H1 (cell line): ENCODE data around the gene CD53. TPM values are rescaled to one million over a fixed set of nuclear protein-coding genes. Genes with fewer than 3 reads are reported as not detected.

Experiments
- CTCF ChIA-PET: fragments of 300-600 bp; sonication (Branson Sonifier 250); formaldehyde crosslinking; loops from one replicate; lab custom pipeline; 2021; ENCODE audit not compliant: partially characterized antibody; lab: Charles Lee
- POLR2A ChIA-PET: fragments of 300-600 bp; sonication (Branson Sonifier 250); formaldehyde crosslinking; loops from one replicate; lab custom pipeline; 2021; ENCODE audit warnings: inconsistent platforms; ENCODE audit not compliant: partially characterized antibody; lab: Charles Lee
- DNase-seq, 2 experiments: peaks; one replicate each; pipeline versions ENCODE4 v3.0.0 to v3.0.0-alpha.2; 2010 to 2022; ENCODE audit warnings: low spot score in 2 of 2, low read depth in 1 of 2, mixed read lengths in 1 of 2
- FAIRE-seq: peaks from 2 replicates; lab custom pipeline; 2011; peaks lifted over from hg19 to GRCh38; lab: Jason Lieb, UNC
- H2AFZ ChIP-seq: 2 replicates; pipeline ENCODE4 v1.8.1; 2012; ENCODE audit warnings: low read length, inconsistent platforms
- H2AK5ac ChIP-seq: 2 replicates; pipeline ENCODE4 v1.6.1; 2013; ENCODE audit warnings: low read depth, low read length
- H2BK120ac ChIP-seq: replicated peaks from 2 replicates; pipeline ENCODE3; 2013; ENCODE audit warnings: low read depth, low read length, inconsistent platforms
- H2BK12ac ChIP-seq: 2 replicates; pipeline ENCODE4 v1.6.1; 2013; ENCODE audit warnings: low read depth, low read length
- H2BK15ac ChIP-seq: 2 replicates; pipeline ENCODE4 v1.6.1; 2013; ENCODE audit warnings: low read length
- H2BK20ac ChIP-seq: 2 replicates; pipeline ENCODE4 v1.6.1; 2013; ENCODE audit warnings: low read length
- H2BK5ac ChIP-seq: 2 replicates; pipeline ENCODE4 v1.6.1; 2013; ENCODE audit warnings: low read depth, low read length
- H3K14ac ChIP-seq: 2 replicates; pipeline ENCODE4 v1.6.1; 2013; ENCODE audit warnings: inconsistent platforms; ENCODE audit not compliant: insufficient read length
- H3K18ac ChIP-seq: 2 replicates; pipeline ENCODE4 v1.6.1; 2013; ENCODE audit warnings: low read length; ENCODE audit errors: extremely low read depth
- H3K23ac ChIP-seq: 2 replicates; pipeline ENCODE4 v1.6.1; 2013; ENCODE audit warnings: inconsistent platforms; ENCODE audit not compliant: insufficient read length
- H3K23me2 ChIP-seq: 2 replicates; pipeline ENCODE4 v1.6.1; 2013; ENCODE audit warnings: low read depth, low read length
- H3K27ac ChIP-seq: 2 replicates; pipeline ENCODE4 v1.6.1; 2011; ENCODE audit warnings: low read depth, low read length, inconsistent platforms
- H3K27me3 ChIP-seq, 4 experiments: replicated peaks in 1 of 4; 1 replicate in 1 of 4; 2 replicates in 3 of 4; pipeline versions ENCODE4 v1.6.1 to v1.8.1; 2011 to 2013; ENCODE audit warnings: low read length in 3 of 4, mild to moderate bottlenecking in 3 of 4, inconsistent platforms in 2 of 4, mixed read lengths in 2 of 4, moderate library complexity in 1 of 4; ENCODE audit not compliant: control insufficient read depth in 3 of 4, insufficient read depth in 3 of 4; ENCODE audit errors: extremely low read depth in 1 of 4
- H3K36me3 ChIP-seq, 4 experiments: 2 replicates each; pipeline versions ENCODE4 v1.6.1 to v1.8.1; 2011 to 2013; ENCODE audit warnings: mild to moderate bottlenecking in 4 of 4, low read length in 3 of 4, moderate library complexity in 2 of 4, control low read depth in 1 of 4, inconsistent platforms in 1 of 4; ENCODE audit not compliant: insufficient read depth in 4 of 4, control insufficient read depth in 2 of 4
- H3K4ac ChIP-seq: replicated peaks from 2 replicates; pipeline ENCODE3; 2013; ENCODE audit warnings: low read length, low read depth, mixed read lengths, inconsistent platforms; ENCODE audit not compliant: insufficient read length
- H3K4me1 ChIP-seq, 4 experiments: replicated peaks in 1 of 4; 1 replicate in 1 of 4; 2 replicates in 3 of 4; pipeline versions ENCODE4 v1.6.1 to v1.8.1; 2011 to 2013; ENCODE audit warnings: low read length in 3 of 4, inconsistent platforms in 2 of 4, mixed read lengths in 1 of 4; ENCODE audit not compliant: insufficient read depth in 4 of 4, control insufficient read depth in 3 of 4
- H3K4me2 ChIP-seq, 2 experiments: 2 replicates each; pipeline versions ENCODE4 v1.6.1 to v1.8.1; 2011 to 2013; ENCODE audit warnings: low read depth in 2 of 2, low read length in 2 of 2, control low read depth in 1 of 2, inconsistent platforms in 1 of 2, mild to moderate bottlenecking in 1 of 2; ENCODE audit not compliant: insufficient read depth in 1 of 2
- H3K4me3 ChIP-seq, 4 experiments: fragments of 200-600, 300-600 bp in 1 of 4; sonication (generic), shearing (Covaris generic), sonication (Bioruptor Twin) in 1 of 4; 2 replicates each; pipeline versions ENCODE4 v1.5.1 to v1.8.1; 2011 to 2016; ENCODE audit warnings: low read length in 4 of 4, low read depth in 3 of 4, control low read depth in 2 of 4, inconsistent platforms in 2 of 4, mild to moderate bottlenecking in 2 of 4, mixed read lengths in 1 of 4, moderate library complexity in 1 of 4; ENCODE audit not compliant: insufficient read depth in 2 of 4; ENCODE audit errors: extremely low read depth in 1 of 4
- H3K56ac ChIP-seq: replicated peaks from 2 replicates; pipeline ENCODE3; 2013; ENCODE audit warnings: low read depth, mild to moderate bottlenecking, mixed read lengths, low read length, inconsistent platforms; ENCODE audit not compliant: insufficient read length
- H3K79me1 ChIP-seq: 2 replicates; pipeline ENCODE4 v1.6.1; 2013; ENCODE audit warnings: low read depth, low read length, control low read depth
- H3K79me2 ChIP-seq, 2 experiments: 2 replicates each; pipeline versions ENCODE4 v1.6.1 to v1.8.1; 2012 to 2013; ENCODE audit warnings: low read length in 2 of 2, mild to moderate bottlenecking in 2 of 2, inconsistent platforms in 1 of 2; ENCODE audit not compliant: insufficient read depth in 2 of 2, control insufficient read depth in 1 of 2
- H3K9ac ChIP-seq, 4 experiments: replicated peaks in 1 of 4; 1 replicate in 1 of 4; 2 replicates in 3 of 4; pipeline versions ENCODE4 v1.6.1 to v1.8.1; 2011 to 2013; ENCODE audit warnings: low read depth in 3 of 4, low read length in 3 of 4, control low read depth in 2 of 4, mild to moderate bottlenecking in 2 of 4, moderate library complexity in 2 of 4, inconsistent platforms in 1 of 4; ENCODE audit errors: extremely low read depth in 1 of 4
- H3K9me3 ChIP-seq, 2 experiments: 2 replicates each; pipeline versions ENCODE4 v1.6.1 to v1.8.1; 2012 to 2013; ENCODE audit warnings: mild to moderate bottlenecking in 2 of 2, moderate library complexity in 2 of 2, control low read depth in 1 of 2, inconsistent platforms in 1 of 2, low read depth in 1 of 2, low read length in 1 of 2, mixed read lengths in 1 of 2; ENCODE audit not compliant: insufficient read depth in 2 of 2
- H4K20me1 ChIP-seq, 2 experiments: replicated peaks in 1 of 2; 2 replicates each; pipeline versions ENCODE3 to v1.8.1; 2011 to 2013; ENCODE audit warnings: inconsistent platforms in 2 of 2, low read length in 2 of 2, mild to moderate bottlenecking in 1 of 2; ENCODE audit not compliant: insufficient read depth in 2 of 2, control insufficient read depth in 1 of 2
- H4K5ac ChIP-seq: 2 replicates; pipeline ENCODE4 v1.6.1; 2013; ENCODE audit warnings: low read length, low read depth, mixed read lengths, inconsistent platforms; ENCODE audit not compliant: insufficient read length
- H4K8ac ChIP-seq: 2 replicates; pipeline ENCODE4 v1.8.0; 2013; ENCODE audit warnings: mild to moderate bottlenecking, moderate library complexity, low read length, inconsistent platforms; ENCODE audit not compliant: insufficient read depth; ENCODE audit errors: extremely low read depth
- H4K91ac ChIP-seq: replicated peaks from 2 replicates; pipeline ENCODE3; 2013; ENCODE audit warnings: low read length, mixed read lengths, inconsistent platforms; ENCODE audit not compliant: insufficient read length
- ASH2L ChIP-seq: fragments of 200-600, 300-600 bp; sonication (generic); IDR thresholded peaks from one replicate; pipeline ENCODE4 v1.7.1; 2017; ENCODE audit warnings: low read length
- CHD2 ChIP-seq: IDR thresholded peaks from 2 replicates; pipeline ENCODE4 v1.6.1; 2012; ENCODE audit warnings: low read length, improper control_type of control experiment
- EGR1 ChIP-seq: IDR thresholded peaks from 2 replicates; pipeline ENCODE4 v1.6.1; 2011; ENCODE audit warnings: low read depth, low read length, borderline replicate concordance
- GABPA ChIP-seq: IDR thresholded peaks from 2 replicates; pipeline ENCODE4 v1.6.1; 2011; ENCODE audit warnings: mild to moderate bottlenecking, low read length, moderate library complexity, borderline replicate concordance; ENCODE audit not compliant: insufficient read depth
- JUN ChIP-seq: IDR thresholded peaks from 2 replicates; pipeline ENCODE4 v1.6.1; 2011; ENCODE audit warnings: low read depth, mild to moderate bottlenecking, improper control_type of control experiment, low read length
- KDM5A ChIP-seq: fragments of 200-600 bp; IDR thresholded peaks from 2 replicates; pipeline ENCODE4 v1.7.1; 2012; ENCODE audit warnings: mild to moderate bottlenecking, low read length, inconsistent platforms, mixed read lengths
- POLR2A ChIP-seq, 2 experiments: IDR thresholded peaks; 1 replicate in 1 of 2; 2 replicates in 1 of 2; pipeline ENCODE4 v1.6.1; 2011; ENCODE audit warnings: low read depth in 2 of 2, low read length in 2 of 2, mild to moderate bottlenecking in 2 of 2; ENCODE audit errors: control extremely low read depth in 1 of 2
- SIX5 ChIP-seq: IDR thresholded peaks from 2 replicates; pipeline ENCODE4 v1.6.1; 2011; ENCODE audit warnings: mild to moderate bottlenecking, low read depth, low read length
- SUZ12 ChIP-seq: fragments of 200-600 bp; sonication (generic); IDR thresholded peaks from 2 replicates; pipeline ENCODE4 v1.6.1; 2012; ENCODE audit warnings: mild to moderate bottlenecking, inconsistent platforms, low read length, moderate library complexity, mixed read lengths
- TAF1 ChIP-seq: IDR thresholded peaks from 2 replicates; pipeline ENCODE4 v1.6.1; 2011; ENCODE audit warnings: mild to moderate bottlenecking, low read depth, low read length
- WGBS, 2 experiments: shearing (Covaris generic) in 1 of 2; methylation state at CpG; one replicate each; pipeline versions ENCODE4 v1.1.6 to v1.1.7; 2013 to 2015; ENCODE audit warnings: low lambda C conversion rate in 2 of 2, mixed read lengths in 2 of 2, inconsistent platforms in 1 of 2, low coverage in 1 of 2, missing lambda C conversion rate in 1 of 2; ENCODE audit not compliant: insufficient replicate concordance in 2 of 2, insufficient coverage in 1 of 2, insufficient read length in 1 of 2; ENCODE audit errors: extremely low coverage in 1 of 2, missing lambda C conversion rate in 1 of 2; 5-methylcytosine and 5-hydroxymethylcytosine counted together
- polyA plus RNA-seq, 7 experiments: library from polyadenylated mRNA; depleted of rRNA in 3 of 7; stranded (reverse) in 5 of 7; unstranded in 2 of 7; fragments of >200 nt in 5 of 7; fragments of 200-250 nt in 2 of 7; gene quantifications; 1 replicate in 5 of 7; 2 replicates in 1 of 7; 4 replicates in 1 of 7; pipeline versions ENCODE4 v1.2.1 to v1.2.3, GENCODE V29; 2011 to 2013; ENCODE audit warnings: missing spikeins in 2 of 7, mixed read lengths in 2 of 7
- total RNA-seq: library from RNA; stranded (reverse); fragmentation: NEBNext Ultra II Directional; extraction: Animal tissue kit (Norgen Biotek cat#: 25700); gene quantifications from 2 replicates; pipeline ENCODE4 v1.2.1, GENCODE V29; 2021
- TF ChIP-seq, protein P1 (sequence below), 3 experiments: IDR thresholded peaks; 1 replicate in 2 of 3; 2 replicates in 1 of 3; pipeline versions ENCODE4 v1.5.1 to v1.6.1; 2011; ENCODE audit warnings: low read length in 3 of 3, mild to moderate bottlenecking in 3 of 3, inconsistent platforms in 2 of 3, low read depth in 1 of 3, moderate library complexity in 1 of 3; ENCODE audit not compliant: insufficient read depth in 1 of 3; ENCODE audit errors: control extremely low read depth in 1 of 3

The CD53 gene
- total and polyA plus RNA-seq, 2 of the 8 experiments (the other 6 are each of a cell fraction or from before 2014, with no cell fraction given), result 0.56 to 1.0 TPM

DNA sequence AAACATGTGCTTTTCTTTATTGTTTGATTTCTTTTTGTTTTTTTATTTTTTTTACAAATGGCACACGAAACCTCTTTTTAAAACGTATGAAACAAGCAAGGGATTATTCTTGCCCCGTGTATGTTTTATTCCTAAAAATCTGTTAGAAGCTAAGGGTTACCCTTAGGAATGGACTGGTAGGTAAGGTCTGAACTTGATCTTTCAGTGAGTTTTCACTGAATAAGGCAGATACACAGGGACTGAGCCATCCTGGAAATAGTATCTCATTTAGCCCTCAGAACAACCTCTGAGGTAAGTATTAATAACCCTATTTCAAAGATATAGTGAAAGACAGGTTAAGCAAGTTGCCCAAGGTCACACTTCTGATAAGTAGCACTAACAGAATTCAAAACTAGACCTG lies 6.0 kb downstream of the CD53 start:
- H4K91ac ChIP-seq, result no peak overlapping the region

More for the DNA sequence above, 6.0 kb downstream of the CD53 start:
- no peaks in the 10 kb centered on the region for H3K27me3 ChIP-seq
- WGBS, 2 experiments, result 89% methylated on average over 3 of the region's 3 CpGs; no CpG with 5 or more reads in 1 of the 2 experiments
- H3K79me1 ChIP-seq, result no peaks in the 10 kb centered on the region
- DNase-seq (no peak), FAIRE-seq (no peak)
- no peak overlapping the region for H2BK5ac ChIP-seq
- H2AK5ac ChIP-seq, result no peak overlapping the region
- no peak overlapping the region for H3K4me3 ChIP-seq
- H3K4me2 ChIP-seq, result no peak overlapping the region
- H3K18ac ChIP-seq, result no peak overlapping the region
- no peaks in the 10 kb centered on the region for H3K36me3 ChIP-seq
- no peak overlapping the region for H4K5ac ChIP-seq
- no peak overlapping the region for H3K23ac ChIP-seq
- no peak overlapping the region for H3K56ac ChIP-seq
- H3K4me1 ChIP-seq, result no peaks in the 10 kb centered on the region
- no peaks in the 10 kb centered on the region for H3K79me2 ChIP-seq
- no peak overlapping the region for H2BK20ac ChIP-seq
- peaks cover 0 to 8% of the 10 kb centered on the region in 2 experiments; a peak in 1 of 4 replicates for H3K9me3 ChIP-seq
- no peak overlapping the region for H3K14ac ChIP-seq
- H2BK12ac ChIP-seq, result no peak overlapping the region
- H3K23me2 ChIP-seq, result no peaks in the 10 kb centered on the region
- no peak overlapping the region for H2AFZ ChIP-seq
- no peak overlapping the region for H4K8ac ChIP-seq
- H3K27ac ChIP-seq, result no peak overlapping the region
- TF ChIP-seq KDM5A (no peak), TAF1 (no peak), POLR2A (IDR thresholded peaks at IDR 0.05; ENCODE audit: control extremely low read depth in 1 of 2, low read depth in 2 of 2, low read length in 2 of 2) (no peak), SUZ12 (no peak), SIX5 (no peak), EGR1 (no peak), CHD2 (no peak), JUN (no peak), GABPA (no peak), ASH2L (no peak)
- TF ChIP-seq, protein P1, sequence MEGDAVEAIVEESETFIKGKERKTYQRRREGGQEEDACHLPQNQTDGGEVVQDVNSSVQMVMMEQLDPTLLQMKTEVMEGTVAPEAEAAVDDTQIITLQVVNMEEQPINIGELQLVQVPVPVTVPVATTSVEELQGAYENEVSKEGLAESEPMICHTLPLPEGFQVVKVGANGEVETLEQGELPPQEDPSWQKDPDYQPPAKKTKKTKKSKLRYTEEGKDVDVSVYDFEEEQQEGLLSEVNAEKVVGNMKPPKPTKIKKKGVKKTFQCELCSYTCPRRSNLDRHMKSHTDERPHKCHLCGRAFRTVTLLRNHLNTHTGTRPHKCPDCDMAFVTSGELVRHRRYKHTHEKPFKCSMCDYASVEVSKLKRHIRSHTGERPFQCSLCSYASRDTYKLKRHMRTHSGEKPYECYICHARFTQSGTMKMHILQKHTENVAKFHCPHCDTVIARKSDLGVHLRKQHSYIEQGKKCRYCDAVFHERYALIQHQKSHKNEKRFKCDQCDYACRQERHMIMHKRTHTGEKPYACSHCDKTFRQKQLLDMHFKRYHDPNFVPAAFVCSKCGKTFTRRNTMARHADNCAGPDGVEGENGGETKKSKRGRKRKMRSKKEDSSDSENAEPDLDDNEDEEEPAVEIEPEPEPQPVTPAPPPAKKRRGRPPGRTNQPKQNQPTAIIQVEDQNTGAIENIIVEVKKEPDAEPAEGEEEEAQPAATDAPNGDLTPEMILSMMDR (IDR thresholded peaks at IDR 0.05; ENCODE audit: control extremely low read depth in 1 of 3, insufficient read depth in 1 of 3, low read depth in 1 of 3, low read length in 3 of 3), result no peak
- H2BK15ac ChIP-seq, result no peak overlapping the region
- no peak overlapping the region for H3K9ac ChIP-seq
- no peaks in the 10 kb centered on the region for H4K20me1 ChIP-seq
- POLR2A ChIA-PET, result no interaction called here
- CTCF ChIA-PET, result no interaction called here
- no peak overlapping the region for H3K4ac ChIP-seq
- no peak overlapping the region for H2BK120ac ChIP-seq
